ENCODE data around the gene AP3B1.

AP3B1 gene

DNA sequence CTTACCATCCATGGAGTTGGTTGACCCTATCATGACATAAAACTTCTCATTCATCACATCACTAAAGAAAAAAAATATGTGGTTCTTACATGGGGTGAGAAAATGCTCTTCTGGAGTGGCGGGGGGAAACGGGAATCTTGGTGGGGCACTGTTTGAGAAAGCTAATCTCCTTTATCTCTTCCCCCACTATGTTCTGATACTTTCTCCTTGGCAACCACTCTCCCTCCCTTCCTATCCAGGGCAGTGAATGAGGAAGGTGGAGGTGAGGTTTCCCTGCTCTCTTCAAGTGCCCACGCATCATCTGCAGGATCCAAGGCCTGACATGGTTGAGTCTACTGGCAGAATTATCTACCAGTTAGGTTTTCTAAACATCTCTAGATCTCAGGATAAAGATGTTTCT lies 297.6 kb downstream of the AP3B1 start:
- no peak for DNase-seq

GRCh38 chr5:77995793-77996409 lies 298.6 kb downstream of the AP3B1 start:
- no peak for DNase-seq

DNA sequence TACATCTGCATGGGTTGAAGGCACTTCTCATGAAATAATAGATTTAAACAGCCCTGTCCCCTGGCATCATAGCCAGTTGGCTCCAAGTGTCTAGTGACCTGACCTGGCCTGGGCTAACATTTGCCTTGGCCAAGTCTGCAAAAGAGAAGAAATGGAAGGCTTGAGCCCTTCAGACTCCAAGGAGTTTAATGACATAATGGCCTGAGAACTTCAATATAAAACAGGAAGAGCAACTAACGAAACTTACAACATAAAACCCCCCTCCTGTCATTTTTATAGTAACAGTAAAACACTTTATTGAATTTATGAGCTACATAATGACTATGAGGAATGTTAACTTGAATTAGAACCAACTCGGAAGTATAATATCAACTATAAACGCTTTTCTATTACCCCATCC lies 299.6 kb downstream of the AP3B1 start:
- peak; percentile 6 for DNase-seq

DNA sequence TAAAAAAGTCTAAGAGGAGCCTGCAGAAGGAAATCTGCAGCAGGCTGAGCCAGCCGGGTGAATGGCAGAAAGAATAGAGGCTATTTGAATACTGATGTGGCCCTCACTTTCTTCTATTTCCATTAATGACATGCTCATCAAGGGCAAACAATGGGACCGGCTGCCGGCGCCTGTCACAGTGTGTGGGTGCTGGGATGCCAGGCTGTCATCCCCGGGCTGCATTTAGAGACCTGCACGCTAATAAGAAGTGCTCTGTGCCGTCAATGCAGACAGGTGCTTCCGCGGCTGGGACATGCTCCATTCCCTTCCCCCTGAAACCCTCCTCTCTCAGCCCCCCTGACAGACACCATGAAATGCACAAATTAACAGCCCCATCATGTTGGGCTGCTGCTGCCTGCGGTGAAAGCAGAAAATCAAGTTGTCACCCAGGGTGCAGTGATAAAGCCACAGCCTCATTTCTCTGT lies 300.6 kb downstream of the AP3B1 start:
- peak; percentile 83 for DNase-seq

GRCh38 chr5:77993141-77993854 lies 301.2 kb downstream of the AP3B1 start:
- peak; percentile 62 for DNase-seq

GRCh38 chr5:77991084-77991483 lies 303.4 kb downstream of the AP3B1 start:
- DNase-seq: no peak

- DNase-seq: no peak
Measured at GRCh38 chr5:77990020-77990419, 304.5 kb downstream of the AP3B1 start.

DNA sequence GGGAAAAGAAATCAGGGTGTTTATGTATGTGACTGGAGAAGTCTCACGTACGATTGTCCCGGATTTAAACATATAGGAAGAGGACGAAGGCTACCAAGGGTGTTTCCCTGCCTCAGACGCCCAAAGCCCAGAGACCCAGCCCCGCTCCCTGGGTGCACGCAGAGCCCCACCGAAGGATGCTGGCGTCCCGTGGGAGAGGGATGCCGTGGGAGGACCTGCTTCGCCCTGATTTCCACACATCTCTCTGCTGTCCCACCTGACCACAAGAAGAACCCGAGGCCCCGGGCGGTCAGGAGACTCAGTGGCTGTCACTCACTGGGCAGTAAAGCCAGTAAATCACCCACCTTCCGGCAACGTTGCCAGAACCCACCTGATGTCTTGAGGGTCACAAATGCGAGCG lies 306.5 kb downstream of the AP3B1 start:
- no peak for DNase-seq

- DNase-seq: peak; percentile 66
Measured at GRCh38 chr5:77987331-77987730, 307.2 kb downstream of the AP3B1 start.

DNA sequence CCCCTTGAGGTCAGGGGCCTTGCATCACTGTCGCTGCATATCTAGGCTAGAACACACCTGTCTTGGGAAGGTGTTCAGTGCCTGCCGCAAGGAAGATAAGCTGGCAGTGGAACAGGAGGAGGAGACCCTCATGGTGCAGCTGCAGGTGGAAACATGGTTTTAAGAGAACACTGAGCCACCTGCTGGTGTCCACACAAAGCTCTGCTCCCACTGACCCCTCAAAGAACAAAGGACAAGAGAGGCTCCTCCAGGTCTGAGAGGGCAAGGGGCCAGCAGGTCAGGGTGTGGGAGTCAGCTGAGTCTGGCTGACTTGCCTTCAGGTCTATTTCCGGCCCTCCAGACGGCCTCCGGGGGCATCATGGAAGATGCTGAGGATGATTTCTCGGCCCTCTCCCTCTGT lies 308.2 kb downstream of the AP3B1 start:
- DNase-seq: no peak

DNA sequence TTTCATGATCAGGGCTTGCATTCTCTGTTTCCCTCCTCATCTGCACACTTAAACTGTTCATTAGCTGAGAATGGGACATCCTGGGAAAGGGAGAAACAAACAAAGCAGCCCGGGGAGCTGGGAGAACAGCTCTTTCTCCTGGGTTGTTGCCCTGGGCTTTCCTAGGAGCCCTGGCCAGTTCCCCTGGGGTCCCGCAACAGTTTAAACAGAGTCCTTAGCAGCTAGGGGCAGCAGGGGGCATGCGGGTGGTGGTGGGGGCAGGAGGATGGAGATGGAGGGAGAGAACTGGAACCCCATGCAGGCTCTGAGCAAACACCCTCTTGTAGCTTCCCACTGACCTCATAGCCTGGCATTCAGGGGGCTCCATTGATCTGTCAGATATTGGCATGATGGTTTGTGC lies 309.3 kb downstream of the AP3B1 start:
- no peak for DNase-seq

DNA sequence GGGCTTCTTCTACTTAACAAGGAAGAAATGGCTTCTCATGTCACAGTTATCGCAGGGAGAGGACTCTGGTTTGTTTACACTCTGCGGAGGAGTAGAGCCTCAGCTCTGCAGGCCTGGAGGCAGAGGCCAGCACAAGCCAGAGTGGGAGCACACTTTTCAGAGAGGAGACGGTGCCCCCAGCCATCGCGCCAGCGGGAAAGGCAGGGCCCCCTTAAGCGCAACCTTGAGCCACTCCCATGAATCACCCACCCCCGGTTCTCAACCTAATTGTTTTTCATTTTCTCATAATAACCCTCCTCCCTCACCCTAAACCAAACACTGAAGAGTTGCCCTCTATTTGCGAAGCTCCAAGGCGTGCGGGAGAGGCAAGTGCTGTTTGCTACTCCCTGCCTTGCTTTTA lies 309.9 kb downstream of the AP3B1 start:
- no peak for DNase-seq

- DNase-seq: peak; percentile 41
Measured at GRCh38 chr5:77983482-77984199, 310.9 kb downstream of the AP3B1 start.

GRCh38 chr5:77981820-77982219 lies 312.7 kb downstream of the AP3B1 start:
- no peak for DNase-seq

GRCh38 chr5:77974576-77974975 lies 319.9 kb downstream of the AP3B1 start:
- DNase-seq: no peak

DNA sequence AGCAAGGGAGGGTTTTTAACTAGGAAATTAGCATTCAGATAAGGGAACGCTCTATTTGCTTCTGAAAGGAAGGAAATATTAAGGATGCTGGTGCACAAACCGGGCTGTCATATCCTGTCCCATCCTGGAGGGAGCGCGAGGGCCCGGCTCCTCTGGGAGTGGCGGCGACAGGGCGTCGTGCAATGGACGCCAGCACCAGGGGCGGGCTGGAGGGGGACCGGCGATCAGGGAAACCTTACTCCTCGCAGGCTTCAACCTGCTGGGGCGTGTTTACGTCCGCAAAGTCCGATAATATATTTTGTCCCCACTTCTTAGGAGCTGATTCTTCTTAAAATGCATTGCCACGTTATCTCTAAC lies 321.3 kb downstream of the AP3B1 start:
- no peak for DNase-seq

DNA sequence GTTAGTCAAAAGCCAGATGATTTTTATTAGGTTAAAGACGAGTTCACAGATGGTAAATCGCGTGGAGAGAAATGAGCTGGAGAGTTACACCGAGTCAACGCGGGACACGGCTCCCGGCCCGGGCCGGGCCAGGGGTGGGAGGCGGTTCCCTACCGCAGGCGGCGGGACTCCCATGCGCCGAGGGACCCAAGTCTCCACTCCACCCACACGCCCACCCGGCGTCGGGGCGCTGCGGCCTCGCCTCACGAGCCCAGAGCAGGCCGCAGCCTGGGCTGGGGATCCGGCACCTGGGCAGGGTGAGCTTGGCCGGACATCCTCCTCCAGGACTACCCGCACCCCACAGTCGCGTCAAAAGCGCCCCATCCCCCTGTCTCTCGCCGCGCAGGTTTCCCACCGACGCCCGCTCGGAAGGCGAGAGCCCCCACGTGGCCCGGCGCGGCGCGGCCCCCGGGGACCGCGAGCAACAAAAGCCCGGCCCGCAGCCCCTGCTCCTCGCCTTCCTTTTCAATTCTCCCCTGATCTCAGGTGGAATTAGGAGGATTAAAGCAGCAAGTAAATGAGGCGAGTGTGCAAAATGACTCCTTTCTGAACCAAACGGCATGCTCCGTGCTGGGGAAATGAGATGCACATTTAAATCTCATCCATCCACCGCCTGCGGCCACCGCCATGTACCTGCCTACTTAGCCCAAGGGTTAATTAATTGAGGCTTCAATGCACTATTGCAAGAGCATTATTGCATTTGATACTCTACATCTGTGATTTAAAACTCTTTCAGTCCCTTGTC lies 321.8 kb downstream of the AP3B1 start:
- peak; percentile 25 for DNase-seq

DNA sequence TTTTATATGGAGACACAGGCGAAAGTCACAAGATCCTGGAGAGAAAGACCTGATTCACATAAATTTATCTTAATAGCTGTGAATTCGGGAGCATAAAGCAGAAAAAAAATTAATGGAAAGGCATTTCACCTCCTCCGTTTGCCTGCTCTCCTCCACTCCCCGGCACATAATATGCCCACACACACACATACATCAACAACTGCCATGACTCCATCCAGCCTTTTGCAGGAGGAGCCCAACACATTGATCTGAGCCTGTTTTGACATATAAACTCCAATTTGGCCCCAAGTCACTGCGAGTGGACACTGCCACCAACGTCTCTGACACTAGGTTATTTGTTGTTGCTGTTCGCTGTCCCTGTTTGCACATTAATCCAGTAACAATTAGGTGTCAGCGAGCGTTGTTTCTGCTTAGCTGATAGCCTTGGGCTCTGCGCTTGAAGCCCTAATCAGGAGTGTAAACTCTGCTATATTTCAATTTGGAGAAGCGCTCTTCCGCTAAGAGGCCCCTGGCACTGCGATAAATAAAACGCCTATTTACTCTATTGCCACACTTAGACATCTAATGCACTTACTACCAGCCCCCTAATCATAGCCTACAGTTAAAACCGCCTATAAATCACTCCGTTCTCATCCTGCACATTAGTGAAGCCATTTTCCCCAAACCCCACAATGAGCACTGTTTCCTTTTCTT lies 322.6 kb downstream of the AP3B1 start:
- DNase-seq: no peak

GRCh38 chr5:77970891-77971290 lies 323.6 kb downstream of the AP3B1 start:
- no peak for DNase-seq

- DNase-seq: no peak
Measured at GRCh38 chr5:77963795-77964194, 330.7 kb downstream of the AP3B1 start.

DNA sequence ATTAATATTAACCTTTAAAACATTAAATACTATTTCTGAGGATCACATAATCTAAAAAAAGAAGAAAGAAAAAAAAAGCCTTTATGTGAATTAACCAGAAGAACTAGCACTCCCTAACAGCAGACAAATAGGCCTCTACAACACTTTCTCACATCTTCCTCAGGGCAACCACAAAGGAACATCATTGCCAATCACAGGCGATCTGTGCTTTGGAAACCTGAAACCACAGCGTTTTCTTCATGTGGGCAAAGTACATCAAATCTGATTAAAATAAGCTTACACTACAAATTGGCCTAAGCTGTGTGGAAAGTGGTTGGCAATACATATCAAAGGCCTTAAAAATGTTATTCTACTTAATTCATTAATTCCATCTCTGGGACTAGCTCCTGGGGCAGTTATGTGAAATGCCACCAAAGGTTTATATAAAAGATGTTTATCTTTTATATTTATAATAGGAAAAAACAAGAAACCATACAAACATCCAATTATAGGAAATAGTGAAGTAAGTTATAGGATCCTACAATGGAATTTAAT lies 333.6 kb downstream of the AP3B1 start:
- DNase-seq: no peak

- DNase-seq: peak; percentile 46
Measured at GRCh38 chr5:77960305-77960704, 334.2 kb downstream of the AP3B1 start.

Measured in midbrain (tissue), 1 donor.